Hepatocyte (in vitro differentiated cells): ENCODE measurements around the gene CERK. TPM values are rescaled to one million over a fixed set of nuclear protein-coding genes. Genes with fewer than 3 reads are reported as not detected.

ENCODE experiments used
- DNase-seq: peaks from one replicate; pipeline ENCODE4 v3.0.0-alpha.2; 2016; ENCODE audit warnings: low spot score
- H2AFZ ChIP-seq: fragments of 200-600 bp; sonication (generic); 2 replicates; pipeline ENCODE4 v1.6.0; 2016; ENCODE audit warnings: antibody characterized with exemption, mild to moderate bottlenecking
- H3K27ac ChIP-seq: fragments of 200-600 bp; sonication (generic); 2 replicates; pipeline ENCODE4 v1.5.1; 2016; ENCODE audit warnings: mild to moderate bottlenecking
- H3K27me3 ChIP-seq: fragments of 200-600 bp; sonication (generic); 2 replicates; pipeline ENCODE4 v1.6.1; 2016
- H3K36me3 ChIP-seq: fragments of 200-600 bp; sonication (generic); replicated peaks from 2 replicates; pipeline ENCODE4 v1.5.1; 2016; ENCODE audit warnings: low read depth; ENCODE audit not compliant: insufficient read depth
- H3K4me1 ChIP-seq: fragments of 200-600 bp; sonication (generic); 2 replicates; pipeline ENCODE4 v1.5.1; 2016; ENCODE audit warnings: mild to moderate bottlenecking, moderate library complexity; ENCODE audit not compliant: insufficient read depth
- H3K4me2 ChIP-seq: fragments of 200-600 bp; sonication (generic); 2 replicates; pipeline ENCODE4 v1.6.0; 2016
- H3K4me3 ChIP-seq: fragments of 200-600 bp; sonication (generic); 2 replicates; pipeline ENCODE4 v1.5.1; 2016; ENCODE audit warnings: mild to moderate bottlenecking
- H3K79me2 ChIP-seq: fragments of 200-600 bp; sonication (generic); 2 replicates; pipeline ENCODE4 v1.6.0; 2017; ENCODE audit warnings: mild to moderate bottlenecking
- H3K9me2 ChIP-seq: fragments of 200-600 bp; sonication (generic); replicated peaks from 2 replicates; pipeline ENCODE4 v1.6.0; 2017; ENCODE audit warnings: mild to moderate bottlenecking; ENCODE audit not compliant: insufficient read depth
- H3K9me3 ChIP-seq: fragments of 200-600 bp; sonication (generic); 2 replicates; pipeline ENCODE4 v1.5.1; 2016; ENCODE audit warnings: low read depth, mild to moderate bottlenecking
- H4K20me1 ChIP-seq: fragments of 200-600 bp; sonication (generic); 2 replicates; pipeline ENCODE4 v1.6.0; 2016; ENCODE audit warnings: mild to moderate bottlenecking; ENCODE audit not compliant: insufficient read depth, poor library complexity, severe bottlenecking
- EZH2 ChIP-seq: fragments of 200-600 bp; sonication (generic); IDR thresholded peaks from 2 replicates; pipeline ENCODE4 v1.6.1; 2016; ENCODE audit warnings: antibody characterized with exemption, mild to moderate bottlenecking, borderline replicate concordance
- EZH2phosphoT487 ChIP-seq: fragments of 200-600 bp; sonication (generic); IDR thresholded peaks from one replicate; pipeline ENCODE4 v1.6.1; 2018; ENCODE audit warnings: antibody characterized with exemption, mild to moderate bottlenecking, low read depth, moderate library complexity; ENCODE audit not compliant: unreplicated experiment, severe bottlenecking
- WGBS: methylation state at CpG from one replicate; pipeline ENCODE4 v1.1.6; 2016; ENCODE audit warnings: low lambda C conversion rate; ENCODE audit errors: missing lambda C conversion rate; 5-methylcytosine and 5-hydroxymethylcytosine counted together
- polyA plus RNA-seq: library from polyadenylated mRNA; unstranded; fragments of >200 nt; fragmentation: Nextera tagmentation; extraction: Ambion mirVana; gene quantifications from 2 replicates; pipeline ENCODE4 v1.2.1, GENCODE V29; 2016
- total RNA-seq: library from RNA; depleted of rRNA; stranded (reverse); fragments of >200 nt; gene quantifications from 2 replicates; pipeline ENCODE4 v1.2.3, GENCODE V29; 2014
- TF ChIP-seq, protein P1 (sequence below): fragments of 200-600 bp; sonication (generic); IDR thresholded peaks from 2 replicates; pipeline ENCODE4 v1.5.1; 2016; ENCODE audit warnings: antibody characterized with exemption, mild to moderate bottlenecking; ENCODE audit not compliant: poor library complexity

The CERK gene
- total and polyA plus RNA-seq, 2 experiments from 2014 or later, result 38.6 to 59.0 TPM

DNA sequence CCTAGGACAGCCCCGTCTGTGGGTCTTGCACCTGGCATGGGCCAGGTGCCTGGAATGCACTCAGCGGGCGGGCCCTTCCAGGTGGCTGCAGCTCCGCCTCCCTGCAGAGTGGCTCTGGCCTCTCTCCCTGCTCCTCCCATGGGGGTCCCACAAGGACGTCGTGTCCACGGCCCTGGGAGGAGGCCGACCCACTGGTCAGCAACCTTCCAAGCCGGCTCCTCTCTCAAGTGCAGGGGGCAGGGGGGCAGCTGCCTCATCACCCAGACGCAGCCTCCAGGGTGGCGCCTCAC lies 41.9 kb downstream of the CERK start:
- no peak for TF ChIP-seq EZH2
- TF ChIP-seq, protein P1, sequence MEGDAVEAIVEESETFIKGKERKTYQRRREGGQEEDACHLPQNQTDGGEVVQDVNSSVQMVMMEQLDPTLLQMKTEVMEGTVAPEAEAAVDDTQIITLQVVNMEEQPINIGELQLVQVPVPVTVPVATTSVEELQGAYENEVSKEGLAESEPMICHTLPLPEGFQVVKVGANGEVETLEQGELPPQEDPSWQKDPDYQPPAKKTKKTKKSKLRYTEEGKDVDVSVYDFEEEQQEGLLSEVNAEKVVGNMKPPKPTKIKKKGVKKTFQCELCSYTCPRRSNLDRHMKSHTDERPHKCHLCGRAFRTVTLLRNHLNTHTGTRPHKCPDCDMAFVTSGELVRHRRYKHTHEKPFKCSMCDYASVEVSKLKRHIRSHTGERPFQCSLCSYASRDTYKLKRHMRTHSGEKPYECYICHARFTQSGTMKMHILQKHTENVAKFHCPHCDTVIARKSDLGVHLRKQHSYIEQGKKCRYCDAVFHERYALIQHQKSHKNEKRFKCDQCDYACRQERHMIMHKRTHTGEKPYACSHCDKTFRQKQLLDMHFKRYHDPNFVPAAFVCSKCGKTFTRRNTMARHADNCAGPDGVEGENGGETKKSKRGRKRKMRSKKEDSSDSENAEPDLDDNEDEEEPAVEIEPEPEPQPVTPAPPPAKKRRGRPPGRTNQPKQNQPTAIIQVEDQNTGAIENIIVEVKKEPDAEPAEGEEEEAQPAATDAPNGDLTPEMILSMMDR, result no peak
- TF ChIP-seq EZH2phosphoT487, result no peak
- H3K4me3 ChIP-seq, result no peak overlapping the region
- no peaks in the 10 kb centered on the region for H3K27me3 ChIP-seq
- H2AFZ ChIP-seq, result no peak overlapping the region
- no peaks in the 10 kb centered on the region for H3K36me3 ChIP-seq
- H3K4me1 ChIP-seq, result no peaks in the 10 kb centered on the region
- H3K4me2 ChIP-seq, result no peak overlapping the region
- no peaks in the 10 kb centered on the region for H3K79me2 ChIP-seq
- no peak overlapping the region for H3K27ac ChIP-seq
- H3K9me2 ChIP-seq, result no peaks in the 10 kb centered on the region
- WGBS, result 98% methylated on average over 11 of the region's 11 CpGs
- no peak for DNase-seq
- H3K9me3 ChIP-seq, result no peaks in the 10 kb centered on the region
- no peaks in the 10 kb centered on the region for H4K20me1 ChIP-seq

- Histone ChIP-seq H3K4me1 (no peaks in the 10 kb centered on the region), H3K36me3 (no peaks in the 10 kb centered on the region), H2AFZ (no peak overlapping the region), H3K79me2 (no peaks in the 10 kb centered on the region), H3K9me3 (no peaks in the 10 kb centered on the region), H3K4me2 (no peak overlapping the region), H3K4me3 (no peak overlapping the region), H3K27ac (no peak overlapping the region), H3K9me2 (no peaks in the 10 kb centered on the region), H4K20me1 (no peaks in the 10 kb centered on the region), H3K27me3 (no peaks in the 10 kb centered on the region)
- 92% methylated on average over 25 of the region's 25 CpGs for WGBS
- TF ChIP-seq, protein P1, result no peak
- TF ChIP-seq EZH2 (no peak), EZH2phosphoT487 (no peak)
- DNase-seq, result no peak
These were observed 42.5 kb downstream of the CERK start for GRCh38 chr22:46695346-46696228.

- no peaks in the 10 kb centered on the region for H3K4me1 ChIP-seq
- no peak overlapping the region for H3K27ac ChIP-seq
- no peak overlapping the region for H3K4me3 ChIP-seq
- no peak for TF ChIP-seq EZH2
- TF ChIP-seq, protein P1, result no peak
- TF ChIP-seq EZH2phosphoT487, result no peak
- H3K4me2 ChIP-seq, result no peak overlapping the region
- DNase-seq, result no peak
- no peak overlapping the region for H2AFZ ChIP-seq
- H3K9me3 ChIP-seq, result no peaks in the 10 kb centered on the region
- H3K79me2 ChIP-seq, result no peaks in the 10 kb centered on the region
- no peaks in the 10 kb centered on the region for H4K20me1 ChIP-seq
- no peaks in the 10 kb centered on the region for H3K36me3 ChIP-seq
- no peaks in the 10 kb centered on the region for H3K9me2 ChIP-seq
- WGBS, result 95% methylated on average over 15 of the region's 15 CpGs
- H3K27me3 ChIP-seq, result no peaks in the 10 kb centered on the region
These were observed 43.5 kb downstream of the CERK start for GRCh38 chr22:46694416-46695170.
